ENCODE results near the gene GP9.

DNA sequence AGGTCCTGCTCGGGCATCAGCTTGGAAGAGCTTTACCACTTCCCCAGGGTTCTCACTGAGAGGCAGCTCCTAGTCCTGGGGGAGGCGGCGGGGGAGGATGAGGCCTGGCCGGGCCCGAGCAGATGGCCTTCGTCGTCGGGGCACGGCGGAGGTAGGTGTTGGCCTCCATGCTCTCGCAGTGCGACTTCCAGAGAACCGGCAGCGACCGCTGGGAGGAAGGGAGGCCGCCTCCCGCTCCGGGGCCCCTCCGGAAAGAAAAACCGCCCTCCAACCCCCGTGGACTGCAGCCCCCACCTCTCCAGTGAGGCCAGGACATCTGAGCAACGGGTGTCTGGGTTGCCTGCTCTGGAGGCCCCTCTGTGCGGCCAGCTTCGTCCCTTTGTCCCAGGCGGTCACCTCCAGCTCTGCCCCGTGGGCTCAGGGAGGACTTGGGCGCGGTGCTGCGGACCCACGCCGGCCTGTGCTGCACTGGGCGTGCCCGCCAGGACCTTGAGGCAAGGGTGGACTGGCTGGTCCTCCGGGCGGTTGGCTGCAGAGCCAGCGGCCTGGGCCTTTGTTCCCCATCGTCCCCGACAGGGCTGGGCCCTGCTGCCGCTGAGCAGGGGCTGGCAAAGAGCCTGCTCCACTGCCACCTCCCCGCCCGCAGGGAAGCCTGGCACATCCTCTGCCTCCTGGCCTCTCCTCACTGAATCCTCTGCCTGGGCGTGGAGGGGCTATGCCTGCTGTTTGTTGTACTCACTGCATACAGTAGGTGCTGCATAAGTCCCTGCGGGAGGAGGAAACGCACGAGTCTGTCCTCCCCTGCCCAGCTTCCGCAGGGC is 13.6 kb upstream of the GP9 start:
- TF ChIP-seq CTCF (conservative IDR thresholded peaks at IDR 0.05 in 1 of 2, IDR thresholded peaks at IDR 0.05 in 1 of 2; ENCODE audit: low read depth in 1 of 2, low read length in 2 of 2), result no peak
- TF ChIP-seq EZH2 (IDR thresholded peaks at IDR 0.05; ENCODE audit: low read length, missing control alignments), result no peak

Data from fibroblast of lung (primary cell).